PC-9 (cell line): ENCODE results near the gene CLCN2. TPM values are rescaled to one million over a fixed set of nuclear protein-coding genes. Genes with fewer than 3 reads are reported as not detected.
A peak's percentile ranks its signal among the peaks of the same experiment; 100 is the strongest.

ENCODE experiments used
- BruUV-seq: library from RNA; stranded (reverse); fragments of 400-500 nt; replicated peaks from 2 replicates; lab custom pipeline; 2021; lab: Mats Ljungman, UMichigan
- CTCF ChIA-PET: fragments of 300-600 bp; sonication (Branson Sonifier 250); formaldehyde crosslinking; loops from one replicate; lab custom pipeline; 2022; ENCODE audit warnings: antibody characterized with exemption; lab: Charles Lee
- POLR2A ChIA-PET: fragments of 300-600 bp; sonication (Branson Sonifier 250); formaldehyde crosslinking; loops from one replicate; lab custom pipeline; 2022; ENCODE audit warnings: antibody characterized with exemption; ENCODE audit not compliant: unreplicated experiment; lab: Charles Lee
- DNase-seq, 2 experiments: peaks; one replicate each; pipeline versions ENCODE4 v3.0.0 to v3.0.0-alpha.2; 2015 to 2022; ENCODE audit warnings: mixed read lengths in 1 of 2
- H2AFZ ChIP-seq: fragments of 200-600 bp; sonication (generic); 2 replicates; pipeline ENCODE4 v1.8.1; 2017; ENCODE audit warnings: antibody characterized with exemption
- H3F3A ChIP-seq: fragments of 200-600 bp; sonication (generic); 2 replicates; pipeline ENCODE4 v1.8.1; 2017; ENCODE audit warnings: antibody characterized with exemption, mild to moderate bottlenecking, low read depth; ENCODE audit not compliant: insufficient read depth
- H3K27ac ChIP-seq: fragments of 200-600 bp; sonication (generic); 2 replicates; pipeline ENCODE4 v1.6.1; 2016; ENCODE audit warnings: mixed run types
- H3K27me3 ChIP-seq: fragments of 200-600 bp; sonication (generic); 2 replicates; pipeline ENCODE4 v1.6.1; 2016; ENCODE audit warnings: low read depth, mixed run types; ENCODE audit not compliant: insufficient read depth
- H3K36me3 ChIP-seq: fragments of 200-600 bp; sonication (generic); 2 replicates; pipeline ENCODE4 v1.6.1; 2016; ENCODE audit warnings: low read depth, mixed run types
- H3K4me1 ChIP-seq: fragments of 200-600 bp; sonication (generic); replicated peaks from 2 replicates; pipeline ENCODE4 v1.6.1; 2016; ENCODE audit warnings: mixed run types; ENCODE audit not compliant: insufficient read depth
- H3K4me2 ChIP-seq: fragments of 200-600 bp; sonication (generic); 2 replicates; pipeline ENCODE4 v1.6.1; 2017; ENCODE audit warnings: mixed run types
- H3K4me3 ChIP-seq: fragments of 200-600 bp; sonication (generic); 2 replicates; pipeline ENCODE4 v1.6.1; 2016; ENCODE audit warnings: mixed run types
- H3K79me2 ChIP-seq: fragments of 200-600 bp; sonication (generic); 2 replicates; pipeline ENCODE4 v1.6.1; 2017; ENCODE audit warnings: low read depth, mixed run types
- H3K9me2 ChIP-seq: fragments of 200-600 bp; sonication (generic); 2 replicates; pipeline ENCODE4 v1.8.1; 2017; ENCODE audit warnings: mild to moderate bottlenecking; ENCODE audit not compliant: insufficient read depth
- H3K9me3 ChIP-seq: fragments of 200-600 bp; sonication (generic); 2 replicates; pipeline ENCODE4 v1.8.1; 2016; ENCODE audit warnings: low read depth; ENCODE audit not compliant: insufficient read depth
- H4K20me1 ChIP-seq: fragments of 200-600 bp; sonication (generic); 2 replicates; pipeline ENCODE4 v1.8.1; 2017; ENCODE audit not compliant: insufficient read depth
- EZH2 ChIP-seq: fragments of 200-600 bp; sonication (generic); IDR thresholded peaks from 2 replicates; pipeline ENCODE4 v1.8.0; 2017; ENCODE audit warnings: antibody characterized with exemption, low read depth
- intact Hi-C: fragments of 100-400 bp; cut with micrococcal nuclease; formaldehyde crosslinking; loops from one replicate; pipeline ENCODE4 v1.10.0; 2022; ENCODE audit not compliant: unreplicated experiment
- total RNA-seq: library from RNA; stranded (reverse); gene quantifications from 2 replicates; pipeline ENCODE4 v1.2.3, GENCODE V29; 2021
- TF ChIP-seq, protein P1 (sequence below): fragments of 200-600 bp; sonication (generic); conservative IDR thresholded peaks from 2 replicates; pipeline ENCODE4 v1.6.1; 2017; ENCODE audit warnings: mixed run types, antibody characterized with exemption, mild to moderate bottlenecking, moderate library complexity

The CLCN2 gene
- total RNA-seq, 1 experiment from 2014 or later: 27.1 TPM

GRCh38 chr3:184349563-184350470 is 11.6 kb downstream of the CLCN2 start:
- POLR2A ChIA-PET: no interaction called here
- CTCF ChIA-PET: no interaction called here
- H2AFZ ChIP-seq: no peak overlapping the region
- TF ChIP-seq, protein P1, sequence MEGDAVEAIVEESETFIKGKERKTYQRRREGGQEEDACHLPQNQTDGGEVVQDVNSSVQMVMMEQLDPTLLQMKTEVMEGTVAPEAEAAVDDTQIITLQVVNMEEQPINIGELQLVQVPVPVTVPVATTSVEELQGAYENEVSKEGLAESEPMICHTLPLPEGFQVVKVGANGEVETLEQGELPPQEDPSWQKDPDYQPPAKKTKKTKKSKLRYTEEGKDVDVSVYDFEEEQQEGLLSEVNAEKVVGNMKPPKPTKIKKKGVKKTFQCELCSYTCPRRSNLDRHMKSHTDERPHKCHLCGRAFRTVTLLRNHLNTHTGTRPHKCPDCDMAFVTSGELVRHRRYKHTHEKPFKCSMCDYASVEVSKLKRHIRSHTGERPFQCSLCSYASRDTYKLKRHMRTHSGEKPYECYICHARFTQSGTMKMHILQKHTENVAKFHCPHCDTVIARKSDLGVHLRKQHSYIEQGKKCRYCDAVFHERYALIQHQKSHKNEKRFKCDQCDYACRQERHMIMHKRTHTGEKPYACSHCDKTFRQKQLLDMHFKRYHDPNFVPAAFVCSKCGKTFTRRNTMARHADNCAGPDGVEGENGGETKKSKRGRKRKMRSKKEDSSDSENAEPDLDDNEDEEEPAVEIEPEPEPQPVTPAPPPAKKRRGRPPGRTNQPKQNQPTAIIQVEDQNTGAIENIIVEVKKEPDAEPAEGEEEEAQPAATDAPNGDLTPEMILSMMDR: no peak
- no peak for TF ChIP-seq EZH2
- H3K4me2 ChIP-seq: no peak overlapping the region
- H3K9me2 ChIP-seq: no peaks in the 10 kb centered on the region
- peaks cover 3% of the 10 kb centered on the region; the same call in 1 of the 2 replicates for H3K4me1 ChIP-seq
- no peak for DNase-seq
- H3K27me3 ChIP-seq: no peaks in the 10 kb centered on the region
- H3K4me3 ChIP-seq: no peak overlapping the region
- H3F3A ChIP-seq: 0 out of 2 replicates have a peak, but pooled peaks cover 5% of the 10 kb centered on the region
- H4K20me1 ChIP-seq: no peaks in the 10 kb centered on the region
- no peaks in the 10 kb centered on the region for H3K36me3 ChIP-seq
- no peaks in the 10 kb centered on the region for H3K9me3 ChIP-seq
- H3K27ac ChIP-seq: no peak overlapping the region
- intact Hi-C loops: loop anchor here (5.0 kb wide), 1 partner anchor 38 kb away; the partner anchor contains the start of gene EIF4G1
- no TSS peak for BruUV-seq
- no peaks in the 10 kb centered on the region for H3K79me2 ChIP-seq

GRCh38 chr3:184348057-184348382 is 13.4 kb downstream of the CLCN2 start:
- Histone ChIP-seq H2AFZ (no peak overlapping the region), H3K9me2 (no peaks in the 10 kb centered on the region), H3K79me2 (no peaks in the 10 kb centered on the region), H3K27ac (no peak overlapping the region), H3K36me3 (no peaks in the 10 kb centered on the region), H3K27me3 (no peaks in the 10 kb centered on the region), H3K4me3 (no peak overlapping the region), H4K20me1 (no peaks in the 10 kb centered on the region), H3K4me2 (no peak overlapping the region), H3K4me1 (peaks cover 3% of the 10 kb centered on the region; the same call in 1 of the 2 replicates), H3F3A (0 out of 2 replicates have a peak, but pooled peaks cover 5% of the 10 kb centered on the region), H3K9me3 (no peaks in the 10 kb centered on the region)
- TF ChIP-seq, protein P1: no peak
- no peak for TF ChIP-seq EZH2
- POLR2A ChIA-PET: no interaction called here
- no peak for DNase-seq
- CTCF ChIA-PET: interaction anchor here (0.6 to 0.7 kb wide), 3 partner anchors 24 to 41 kb away, joined by 3 to 13 read pairs (median 8); no protein-coding TSS in a partner anchor
- intact Hi-C loops: loop anchor here (5.0 kb wide), 1 partner anchor 36 kb away; the partner anchor contains the start of gene EIF4G1
- no TSS peak for BruUV-seq

- H3K79me2 ChIP-seq: no peaks in the 10 kb centered on the region
Observed at GRCh38 chr3:184347321-184348056, 13.9 kb downstream of the CLCN2 start.

More at GRCh38 chr3:184347321-184348056, 13.9 kb downstream of the CLCN2 start:
- no peak for DNase-seq
- Histone ChIP-seq H3K27me3 (no peaks in the 10 kb centered on the region), H4K20me1 (no peaks in the 10 kb centered on the region), H2AFZ (no peak overlapping the region), H3K4me2 (no peak overlapping the region), H3K9me3 (no peaks in the 10 kb centered on the region), H3K9me2 (no peaks in the 10 kb centered on the region), H3K4me3 (no peak overlapping the region), H3K4me1 (peaks cover 3% of the 10 kb centered on the region; the same call in 1 of the 2 replicates), H3K36me3 (no peaks in the 10 kb centered on the region), H3F3A (0 out of 2 replicates have a peak, but pooled peaks cover 5% of the 10 kb centered on the region), H3K27ac (no peak overlapping the region)
- intact Hi-C loops: loop anchor here (5.0 kb wide), 1 partner anchor 35 kb away; the partner anchor contains the start of gene EIF4G1
- ChIA-PET POLR2A (no interaction called here), CTCF (interaction anchor here (0.6 to 0.7 kb wide), 3 partner anchors 24 to 41 kb away, joined by 3 to 13 read pairs (median 8); no protein-coding TSS in a partner anchor)
- TF ChIP-seq EZH2: no peak
- TF ChIP-seq, protein P1: no peak
- TSS peak; percentile 15 for BruUV-seq
